ENCODE data around the gene RNF112. TPM values are rescaled to one million over a fixed set of nuclear protein-coding genes. Genes with fewer than 3 reads are reported as not detected.

The RNF112 gene
- total RNA-seq, 1 experiment from 2014 or later = 0.10 TPM

- ChIA-PET POLR2A (no interaction called here), CTCF (no interaction called here)
- H3K36me3 ChIP-seq (ENCODE audit: control insufficient read depth, insufficient read depth, low read length) = no peaks in the 10 kb centered on the region
- in situ Hi-C loops (cut with HindIII; ENCODE audit: low pct_unique_long_range_greater_than_20kb, low sequenced_read_pairs) (no loop called here), intact Hi-C loops (cut with micrococcal nuclease; ENCODE audit: unreplicated experiment) (no loop called here)
- no peaks in the 10 kb centered on the region for H3K27me3 ChIP-seq (ENCODE audit: control insufficient read depth, insufficient read depth, low read length)
- no peak for DNase-seq (ENCODE audit: low read depth, low spot score)
- no TSS peak for BruUV-seq (replicated peaks)
- TF ChIP-seq TCF7L2 (IDR thresholded peaks at IDR 0.05; ENCODE audit: low read depth, low read length) (no peak), SIN3A (IDR thresholded peaks at IDR 0.05; ENCODE audit: borderline replicate concordance, insufficient read depth, low read depth, low read length) (no peak), REST (IDR thresholded peaks at IDR 0.05; ENCODE audit: insufficient read depth in 1 of 2, low read depth in 2 of 2, low read length in 1 of 2) (no peak), POLR2AphosphoS5 (IDR thresholded peaks at IDR 0.05; ENCODE audit: low read depth, low read length) (no peak)
- TF ChIP-seq, protein P1, sequence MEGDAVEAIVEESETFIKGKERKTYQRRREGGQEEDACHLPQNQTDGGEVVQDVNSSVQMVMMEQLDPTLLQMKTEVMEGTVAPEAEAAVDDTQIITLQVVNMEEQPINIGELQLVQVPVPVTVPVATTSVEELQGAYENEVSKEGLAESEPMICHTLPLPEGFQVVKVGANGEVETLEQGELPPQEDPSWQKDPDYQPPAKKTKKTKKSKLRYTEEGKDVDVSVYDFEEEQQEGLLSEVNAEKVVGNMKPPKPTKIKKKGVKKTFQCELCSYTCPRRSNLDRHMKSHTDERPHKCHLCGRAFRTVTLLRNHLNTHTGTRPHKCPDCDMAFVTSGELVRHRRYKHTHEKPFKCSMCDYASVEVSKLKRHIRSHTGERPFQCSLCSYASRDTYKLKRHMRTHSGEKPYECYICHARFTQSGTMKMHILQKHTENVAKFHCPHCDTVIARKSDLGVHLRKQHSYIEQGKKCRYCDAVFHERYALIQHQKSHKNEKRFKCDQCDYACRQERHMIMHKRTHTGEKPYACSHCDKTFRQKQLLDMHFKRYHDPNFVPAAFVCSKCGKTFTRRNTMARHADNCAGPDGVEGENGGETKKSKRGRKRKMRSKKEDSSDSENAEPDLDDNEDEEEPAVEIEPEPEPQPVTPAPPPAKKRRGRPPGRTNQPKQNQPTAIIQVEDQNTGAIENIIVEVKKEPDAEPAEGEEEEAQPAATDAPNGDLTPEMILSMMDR (IDR thresholded peaks at IDR 0.05) = no peak
- no peak overlapping the region for H3K27ac ChIP-seq (ENCODE audit: low read length)
- no peaks in the 10 kb centered on the region for H3K9me3 ChIP-seq (ENCODE audit: control insufficient read depth, insufficient read depth, low read depth, low read length)
- no peaks in the 10 kb centered on the region for H3K4me1 ChIP-seq (ENCODE audit: control insufficient read depth, insufficient read depth, low read length)
- ATAC-seq = no peak
- no peak overlapping the region for H3K4me3 ChIP-seq (ENCODE audit: low read depth in 2 of 2, low read length in 2 of 2)
These were observed 39.6 kb upstream of the RNF112 start for GRCh38 chr17:19371259-19372010.

GRCh38 chr17:19372011-19372370 is 39.0 kb upstream of the RNF112 start:
- Histone ChIP-seq H3K27me3 (ENCODE audit: control insufficient read depth, insufficient read depth, low read length) (no peaks in the 10 kb centered on the region), H3K27ac (ENCODE audit: low read length) (no peak overlapping the region), H3K9me3 (ENCODE audit: control insufficient read depth, insufficient read depth, low read depth, low read length) (no peaks in the 10 kb centered on the region), H3K36me3 (ENCODE audit: control insufficient read depth, insufficient read depth, low read length) (no peaks in the 10 kb centered on the region; the same call in 1 of the 2 replicates), H3K4me3 (ENCODE audit: low read depth in 2 of 2, low read length in 2 of 2) (no peak overlapping the region), H3K4me1 (ENCODE audit: control insufficient read depth, insufficient read depth, low read length) (no peaks in the 10 kb centered on the region; the same call in 1 of the 2 replicates)
- in situ Hi-C loops (cut with HindIII; ENCODE audit: low pct_unique_long_range_greater_than_20kb, low sequenced_read_pairs) = no loop called here
- ATAC-seq (no peak), DNase-seq (ENCODE audit: low read depth, low spot score) (no peak)
- ChIA-PET POLR2A (no interaction called here), CTCF (no interaction called here)
- intact Hi-C loops (cut with micrococcal nuclease; ENCODE audit: unreplicated experiment) = no loop called here
- BruUV-seq (replicated peaks) = no TSS peak
- TF ChIP-seq POLR2AphosphoS5 (IDR thresholded peaks at IDR 0.05; ENCODE audit: low read depth, low read length) (no peak), SIN3A (IDR thresholded peaks at IDR 0.05; ENCODE audit: borderline replicate concordance, insufficient read depth, low read depth, low read length) (no peak), TCF7L2 (IDR thresholded peaks at IDR 0.05; ENCODE audit: low read depth, low read length) (no peak), REST (IDR thresholded peaks at IDR 0.05; ENCODE audit: insufficient read depth in 1 of 2, low read depth in 2 of 2, low read length in 1 of 2) (no peak)
- TF ChIP-seq, protein P1 (IDR thresholded peaks at IDR 0.05) = no peak
